ENCODE results near the gene INPP5K.

Gene INPP5K

DNA sequence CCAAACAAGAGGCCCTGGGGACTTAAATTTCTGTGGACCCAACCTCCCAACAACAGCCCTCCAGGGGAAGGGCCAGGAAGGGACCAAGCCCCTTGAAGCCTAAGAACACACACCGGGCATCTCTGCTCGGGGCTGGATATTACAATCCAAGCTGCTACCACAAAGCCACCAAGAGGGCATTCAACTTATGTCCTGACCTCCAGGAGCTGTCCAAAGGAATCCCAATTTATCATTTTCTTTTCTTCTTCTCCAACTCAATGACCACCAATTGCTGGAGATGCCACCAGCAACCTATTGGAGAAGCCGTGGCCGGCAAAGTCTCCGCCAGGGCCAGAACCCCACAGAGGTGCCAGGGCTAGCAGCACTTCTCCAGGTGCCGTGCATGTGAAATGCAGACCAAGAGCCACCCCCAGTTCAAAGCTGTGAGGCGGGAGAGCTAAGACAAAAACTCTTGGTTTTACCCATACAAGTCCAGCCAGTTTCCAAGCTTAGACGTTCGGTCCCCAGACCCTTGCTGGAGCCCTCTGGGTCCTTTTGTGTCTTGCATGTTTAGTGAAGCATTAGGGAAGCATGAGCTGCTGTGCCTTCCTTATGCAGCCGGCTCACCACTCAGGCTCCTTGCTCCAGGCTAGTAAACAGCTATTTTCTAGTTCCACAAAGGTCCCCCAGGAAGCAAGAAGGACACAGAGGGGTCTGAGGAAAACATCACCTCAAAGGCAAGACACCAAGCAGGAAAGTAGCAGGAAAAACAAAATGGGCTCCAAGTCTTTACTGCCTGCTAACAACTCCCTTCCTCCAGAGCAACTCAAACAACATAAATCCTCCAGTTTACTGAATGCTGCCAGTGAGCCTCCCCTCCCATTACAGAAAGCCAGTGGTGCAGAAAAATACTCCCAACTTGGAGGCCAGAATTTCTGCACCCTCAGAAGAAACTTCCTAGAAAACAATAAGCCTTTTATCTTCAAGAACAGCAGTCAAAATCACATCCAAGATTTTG is 42.9 kb upstream of the INPP5K start:
- Histone ChIP-seq H3K27ac (ENCODE audit: low read depth, low read length) (no peak overlapping the region), H3K27me3 (ENCODE audit: control insufficient read depth in 1 of 2, insufficient read depth in 2 of 2, low read length in 2 of 2) (peaks cover 0 to 3% of the 10 kb centered on the region in 2 donors), H3K4me1 (ENCODE audit: control insufficient read depth in 1 of 2, insufficient read depth in 2 of 2, low read length in 2 of 2) (peaks cover 51 to 59% of the 10 kb centered on the region in 2 donors), H3K36me3 (ENCODE audit: control insufficient read depth in 1 of 2, insufficient read depth in 2 of 2, low read length in 2 of 2) (peaks cover 3 to 13% of the 10 kb centered on the region in 2 donors), H3K4me3 (ENCODE audit: low read depth in 1 of 2, low read length in 2 of 2) (peak overlapping the region; percentile 26 to 81), H3K9me3 (ENCODE audit: control insufficient read depth in 1 of 2, low read length in 2 of 2) (no peaks in the 10 kb centered on the region), H3K9ac (ENCODE audit: low read depth in 1 of 2, low read length in 2 of 2) (peak overlapping the region in 1 of 2 donors; percentile 83)

- H3K36me3 ChIP-seq (ENCODE audit: control insufficient read depth in 1 of 2, insufficient read depth in 2 of 2, low read length in 2 of 2) = peaks cover 3 to 20% of the 10 kb centered on the region in 2 donors
- no peaks in the 10 kb centered on the region for H3K9me3 ChIP-seq (ENCODE audit: control insufficient read depth in 1 of 2, low read length in 2 of 2)
- no peak overlapping the region for H3K4me3 ChIP-seq (ENCODE audit: low read depth in 1 of 2, low read length in 2 of 2)
- H3K4me1 ChIP-seq (ENCODE audit: control insufficient read depth in 1 of 2, insufficient read depth in 2 of 2, low read length in 2 of 2) = peaks cover 51 to 59% of the 10 kb centered on the region in 2 donors
- H3K27me3 ChIP-seq (ENCODE audit: control insufficient read depth in 1 of 2, insufficient read depth in 2 of 2, low read length in 2 of 2) = no peaks in the 10 kb centered on the region
- no peak overlapping the region for H3K9ac ChIP-seq (ENCODE audit: low read depth in 1 of 2, low read length in 2 of 2)
- H3K27ac ChIP-seq (ENCODE audit: low read depth, low read length) = no peak overlapping the region
These were observed 42.0 kb upstream of the INPP5K start for GRCh38 chr17:1558401-1558800.

GRCh38 chr17:1557355-1558095 is 41.1 kb upstream of the INPP5K start:
- H3K27ac ChIP-seq (ENCODE audit: low read depth, low read length) = no peak overlapping the region
- peaks cover 51 to 59% of the 10 kb centered on the region in 2 donors for H3K4me1 ChIP-seq (ENCODE audit: control insufficient read depth in 1 of 2, insufficient read depth in 2 of 2, low read length in 2 of 2)
- no peaks in the 10 kb centered on the region for H3K27me3 ChIP-seq (ENCODE audit: control insufficient read depth in 1 of 2, insufficient read depth in 2 of 2, low read length in 2 of 2)
- H3K36me3 ChIP-seq (ENCODE audit: control insufficient read depth in 1 of 2, insufficient read depth in 2 of 2, low read length in 2 of 2) = peaks cover 7 to 28% of the 10 kb centered on the region in 2 donors
- H3K9ac ChIP-seq (ENCODE audit: low read depth in 1 of 2, low read length in 2 of 2) = no peak overlapping the region
- no peaks in the 10 kb centered on the region for H3K9me3 ChIP-seq (ENCODE audit: control insufficient read depth in 1 of 2, low read length in 2 of 2)
- no peak overlapping the region for H3K4me3 ChIP-seq (ENCODE audit: low read depth in 1 of 2, low read length in 2 of 2)

DNA sequence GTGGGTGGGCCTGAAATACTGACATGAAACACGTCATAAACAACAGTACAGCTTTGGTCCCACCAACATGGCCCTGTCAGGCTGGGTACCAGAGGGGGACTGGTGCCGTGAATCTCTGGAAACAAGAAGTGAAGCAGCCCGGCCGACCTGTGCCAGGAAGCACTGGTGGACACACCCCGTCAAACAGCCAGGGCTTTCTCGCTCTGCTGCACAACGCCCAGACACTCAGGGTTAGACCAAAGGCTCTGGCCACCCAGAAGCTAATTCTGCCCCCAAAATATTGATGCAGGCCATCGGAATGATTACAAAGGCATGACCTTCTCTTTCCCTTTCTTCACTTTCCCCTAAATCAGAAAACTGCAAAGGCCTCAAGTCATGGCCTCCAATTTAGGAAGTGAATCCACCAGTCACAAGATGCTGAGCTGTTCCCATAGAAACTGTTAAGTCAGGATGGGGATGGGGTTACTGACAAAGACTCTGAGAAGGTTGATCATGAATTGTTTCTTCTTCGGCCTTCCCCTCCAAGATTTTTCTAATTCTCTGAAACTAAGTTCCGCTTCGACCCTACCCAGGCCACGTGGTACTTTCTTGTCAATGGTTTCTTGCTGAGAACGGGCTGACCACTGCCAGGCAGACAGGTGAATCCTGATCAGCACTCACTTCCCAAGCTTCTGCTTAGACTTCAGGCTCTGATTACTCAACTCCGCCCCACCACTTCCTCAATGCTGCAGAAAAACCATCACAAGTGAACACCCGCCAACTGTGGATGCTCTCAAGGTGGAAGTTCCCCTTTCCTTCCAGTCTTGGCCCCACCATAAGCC is 39.4 kb upstream of the INPP5K start:
- Histone ChIP-seq H3K4me1 (ENCODE audit: control insufficient read depth in 1 of 2, insufficient read depth in 2 of 2, low read length in 2 of 2) (peaks cover 43 to 50% of the 10 kb centered on the region in 2 donors), H3K27me3 (ENCODE audit: control insufficient read depth in 1 of 2, insufficient read depth in 2 of 2, low read length in 2 of 2) (no peaks in the 10 kb centered on the region), H3K27ac (ENCODE audit: low read depth, low read length) (no peak overlapping the region), H3K36me3 (ENCODE audit: control insufficient read depth in 1 of 2, insufficient read depth in 2 of 2, low read length in 2 of 2) (peaks cover 19 to 44% of the 10 kb centered on the region in 2 donors), H3K9me3 (ENCODE audit: control insufficient read depth in 1 of 2, low read length in 2 of 2) (no peaks in the 10 kb centered on the region), H3K4me3 (ENCODE audit: low read depth in 1 of 2, low read length in 2 of 2) (no peak overlapping the region), H3K9ac (ENCODE audit: low read depth in 1 of 2, low read length in 2 of 2) (peak overlapping the region in 1 of 2 donors; percentile 27)

- H3K4me3 ChIP-seq (ENCODE audit: low read depth in 1 of 2, low read length in 2 of 2) = no peak overlapping the region
These were observed 38.5 kb upstream of the INPP5K start for GRCh38 chr17:1554751-1555540.

DNA sequence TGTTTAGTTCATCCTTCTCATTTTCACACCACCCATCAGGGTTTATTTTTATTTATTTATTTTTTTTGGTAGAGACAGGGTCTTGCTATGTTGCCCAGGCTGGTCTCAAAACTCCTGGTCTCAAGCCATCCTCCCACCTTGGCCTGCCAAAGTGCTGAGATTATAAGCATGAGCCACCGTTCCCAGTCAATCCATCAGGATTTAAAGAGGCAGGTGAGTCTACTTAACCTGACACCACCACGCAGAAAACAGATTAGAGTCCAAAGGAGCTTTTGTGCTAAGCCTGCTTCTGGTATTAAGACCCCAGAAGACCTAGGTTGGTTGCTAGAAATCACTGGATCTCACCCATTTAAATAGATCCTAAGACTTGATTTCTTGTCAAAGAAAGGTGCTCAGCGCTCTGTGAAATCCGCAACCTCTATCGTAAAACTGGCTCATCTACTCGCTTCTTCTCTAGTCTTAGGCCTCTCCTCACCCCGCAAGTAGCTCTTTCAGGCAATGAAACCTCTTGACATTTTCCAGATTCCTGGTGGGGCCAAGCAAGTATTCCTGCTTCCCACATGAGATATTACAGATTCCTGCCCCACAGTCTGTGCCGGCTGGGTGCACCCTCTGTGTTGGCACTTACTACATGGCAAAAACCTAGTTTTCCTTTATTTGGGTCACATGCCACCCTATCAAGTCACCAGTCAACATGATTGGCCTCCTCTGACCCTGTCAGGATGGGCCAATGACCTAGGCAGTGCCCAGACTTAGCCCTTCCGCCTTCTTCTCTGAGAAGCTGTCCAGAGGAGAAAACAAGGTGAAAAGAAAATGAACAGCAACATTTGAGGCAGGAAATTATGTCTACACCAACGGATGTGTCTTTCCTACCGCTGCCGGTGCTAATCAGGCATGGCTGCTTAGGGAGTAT is 37.2 kb upstream of the INPP5K start:
- Histone ChIP-seq H3K9ac (ENCODE audit: low read depth in 1 of 2, low read length in 2 of 2) (no peak overlapping the region), H3K9me3 (ENCODE audit: control insufficient read depth in 1 of 2, low read length in 2 of 2) (no peaks in the 10 kb centered on the region), H3K4me1 (ENCODE audit: control insufficient read depth in 1 of 2, insufficient read depth in 2 of 2, low read length in 2 of 2) (peaks cover 22 to 28% of the 10 kb centered on the region in 2 donors), H3K36me3 (ENCODE audit: control insufficient read depth in 1 of 2, insufficient read depth in 2 of 2, low read length in 2 of 2) (peaks cover 27 to 57% of the 10 kb centered on the region in 2 donors), H3K4me3 (ENCODE audit: low read depth in 1 of 2, low read length in 2 of 2) (no peak overlapping the region), H3K27me3 (ENCODE audit: control insufficient read depth in 1 of 2, insufficient read depth in 2 of 2, low read length in 2 of 2) (no peaks in the 10 kb centered on the region), H3K27ac (ENCODE audit: low read depth, low read length) (no peak overlapping the region)

More at GRCh38 chr17:1554751-1555540, 38.5 kb upstream of the INPP5K start:
- H3K9me3 ChIP-seq (ENCODE audit: control insufficient read depth in 1 of 2, low read length in 2 of 2) = no peaks in the 10 kb centered on the region
- H3K27ac ChIP-seq (ENCODE audit: low read depth, low read length) = no peak overlapping the region
- peaks cover 34 to 41% of the 10 kb centered on the region in 2 donors for H3K4me1 ChIP-seq (ENCODE audit: control insufficient read depth in 1 of 2, insufficient read depth in 2 of 2, low read length in 2 of 2)
- H3K36me3 ChIP-seq (ENCODE audit: control insufficient read depth in 1 of 2, insufficient read depth in 2 of 2, low read length in 2 of 2) = peaks cover 24 to 53% of the 10 kb centered on the region in 2 donors
- H3K9ac ChIP-seq (ENCODE audit: low read depth in 1 of 2, low read length in 2 of 2) = peak overlapping the region in 1 of 2 donors; percentile 27
- no peaks in the 10 kb centered on the region for H3K27me3 ChIP-seq (ENCODE audit: control insufficient read depth in 1 of 2, insufficient read depth in 2 of 2, low read length in 2 of 2)

GRCh38 chr17:1552932-1553331 is 36.5 kb upstream of the INPP5K start:
- H3K27ac ChIP-seq (ENCODE audit: low read depth, low read length) = no peak overlapping the region
- H3K4me1 ChIP-seq (ENCODE audit: control insufficient read depth in 1 of 2, insufficient read depth in 2 of 2, low read length in 2 of 2) = peaks cover 22 to 28% of the 10 kb centered on the region in 2 donors
- no peaks in the 10 kb centered on the region for H3K27me3 ChIP-seq (ENCODE audit: control insufficient read depth in 1 of 2, insufficient read depth in 2 of 2, low read length in 2 of 2)
- H3K4me3 ChIP-seq (ENCODE audit: low read depth in 1 of 2, low read length in 2 of 2) = no peak overlapping the region
- H3K36me3 ChIP-seq (ENCODE audit: control insufficient read depth in 1 of 2, insufficient read depth in 2 of 2, low read length in 2 of 2) = peaks cover 31 to 64% of the 10 kb centered on the region in 2 donors
- H3K9ac ChIP-seq (ENCODE audit: low read depth in 1 of 2, low read length in 2 of 2) = no peak overlapping the region
- no peaks in the 10 kb centered on the region for H3K9me3 ChIP-seq (ENCODE audit: control insufficient read depth in 1 of 2, low read length in 2 of 2)

DNA sequence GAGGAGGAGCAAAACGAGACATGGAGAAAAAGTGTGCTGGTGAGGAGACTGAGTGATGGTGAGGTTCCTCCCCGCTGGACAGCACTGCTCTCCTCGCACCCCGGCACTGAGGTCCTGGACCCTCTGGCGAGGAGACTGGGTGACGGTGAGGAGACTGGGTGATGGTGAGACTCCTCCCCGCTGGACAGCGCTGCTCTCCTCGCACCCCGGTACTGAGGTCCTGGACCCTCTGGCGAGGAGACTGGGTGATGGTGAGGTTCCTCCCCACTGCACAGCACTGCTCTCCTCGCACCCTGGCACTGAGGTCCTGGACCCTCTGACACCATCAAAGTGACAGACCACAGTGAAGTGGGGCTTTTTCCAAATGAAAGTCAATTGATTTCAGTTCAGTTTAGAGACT is 35.3 kb upstream of the INPP5K start:
- H3K4me3 ChIP-seq (ENCODE audit: low read depth in 1 of 2, low read length in 2 of 2) = no peak overlapping the region
- H3K36me3 ChIP-seq (ENCODE audit: control insufficient read depth in 1 of 2, insufficient read depth in 2 of 2, low read length in 2 of 2) = peaks cover 31 to 61% of the 10 kb centered on the region in 2 donors
- H3K27ac ChIP-seq (ENCODE audit: low read depth, low read length) = no peak overlapping the region
- no peak overlapping the region for H3K9ac ChIP-seq (ENCODE audit: low read depth in 1 of 2, low read length in 2 of 2)
- no peaks in the 10 kb centered on the region for H3K9me3 ChIP-seq (ENCODE audit: control insufficient read depth in 1 of 2, low read length in 2 of 2)
- no peaks in the 10 kb centered on the region for H3K27me3 ChIP-seq (ENCODE audit: control insufficient read depth in 1 of 2, insufficient read depth in 2 of 2, low read length in 2 of 2)
- H3K4me1 ChIP-seq (ENCODE audit: control insufficient read depth in 1 of 2, insufficient read depth in 2 of 2, low read length in 2 of 2) = peaks cover 18 to 20% of the 10 kb centered on the region in 2 donors

Data from duodenal mucosa (tissue), 2 donors.